ENCODE data around the gene SERF2. TPM values are rescaled to one million over a fixed set of nuclear protein-coding genes. Genes with fewer than 3 reads are reported as not detected.
A peak's percentile ranks its signal among the peaks of the same experiment; 100 is the strongest.
"Not testable (repeated sequence)": the region's sequence is repeated elsewhere in the genome, so short reads cannot be mapped to it uniquely, and the experiment has no call there.

The SERF2 gene
- total RNA-seq = 100 to 1,000 TPM; 695 to 709 TPM

DNA sequence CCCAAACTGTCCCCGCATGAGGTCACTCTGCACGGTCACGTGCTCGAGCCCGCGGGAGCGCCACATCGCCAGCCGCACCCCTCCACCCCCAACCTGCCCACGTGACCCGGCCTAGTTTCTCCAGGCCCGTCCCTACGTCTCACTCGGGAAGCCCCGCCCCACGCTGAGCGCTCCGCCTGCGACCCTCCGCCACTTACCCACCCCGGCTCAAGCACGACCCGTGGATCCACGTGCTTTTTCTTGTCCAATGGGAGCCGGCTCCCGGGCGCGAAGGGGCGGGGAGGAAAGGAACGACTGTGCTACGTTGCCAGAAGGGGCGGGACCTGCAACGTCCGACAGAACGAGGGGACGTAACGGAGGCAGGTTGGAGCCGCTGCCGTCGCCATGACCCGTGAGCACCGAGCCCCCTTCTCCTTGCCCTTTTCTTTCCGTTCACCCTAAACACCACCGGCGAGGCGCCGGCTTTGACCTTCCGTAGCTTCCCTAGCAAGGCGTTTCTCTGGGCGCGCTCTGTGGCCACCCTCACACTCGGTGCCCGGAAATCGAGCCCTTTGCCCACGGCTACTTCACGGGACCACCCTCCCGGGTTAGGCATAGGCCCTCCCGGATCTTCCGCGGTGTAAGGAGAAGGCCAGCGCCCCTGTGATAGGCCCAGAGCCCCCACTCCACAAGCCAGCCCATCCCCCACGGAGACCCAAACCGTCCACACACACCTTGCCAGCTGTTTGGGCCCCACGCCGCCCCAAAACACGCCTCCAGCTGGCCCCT lies at the start of gene SERF2:
TSS of gene SERF2 (plus strand) at position 328 of the 768 bp plus-strand sequence. CDS start at position 385, 57 bp downstream.
- Mint-ChIP-seq H3K4me1 (peaks cover 37% of the 10 kb centered on the region), H3K27me3 (no peaks in the 10 kb centered on the region), H3K9me3 (no peaks in the 10 kb centered on the region)

DNA sequence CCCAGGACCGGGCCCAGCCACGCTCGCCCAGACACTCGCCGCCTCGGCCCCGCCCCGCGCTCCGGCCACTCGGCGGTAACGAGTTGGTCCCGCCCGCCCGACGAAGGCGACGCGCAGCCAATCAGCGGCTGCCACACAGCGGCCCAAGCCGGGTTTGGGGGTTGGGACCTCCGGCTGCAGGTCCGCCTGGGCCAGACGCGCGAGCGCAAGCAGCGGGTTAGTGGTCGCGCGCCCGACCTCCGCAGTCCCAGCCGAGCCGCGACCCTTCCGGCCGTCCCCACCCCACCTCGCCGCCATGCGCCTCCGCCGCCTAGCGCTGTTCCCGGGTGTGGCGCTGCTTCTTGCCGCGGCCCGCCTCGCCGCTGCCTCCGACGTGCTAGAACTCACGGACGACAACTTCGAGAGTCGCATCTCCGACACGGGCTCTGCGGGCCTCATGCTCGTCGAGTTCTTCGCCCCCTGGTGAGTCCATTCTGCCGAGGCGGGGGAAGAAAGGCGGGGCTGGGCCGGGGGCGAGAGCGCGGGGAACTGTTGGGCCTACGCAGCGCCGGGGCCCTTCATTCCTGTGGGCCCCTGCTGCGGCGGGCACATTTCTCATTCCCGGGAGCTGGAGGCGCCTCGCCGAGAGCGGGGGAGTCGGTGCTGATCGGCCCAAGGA lies 45.7 kb upstream of the SERF2 start, which contains the start of gene PDIA3:
TSS of gene PDIA3 (plus strand) at position 194 of the 658 bp plus-strand sequence. CDS start at position 296, 102 bp downstream.
- H3K4me1 Mint-ChIP-seq = peaks cover 30% of the 10 kb centered on the region
- H3K9me3 Mint-ChIP-seq, H3K27me3 Mint-ChIP-seq: not testable (repeated sequence)
- H3K36me3 Mint-ChIP-seq = peaks cover 27% of the 10 kb centered on the region
- H3K4me3 Mint-ChIP-seq = peak within 1 kb of the TSS; percentile 93
- peak within 1 kb of the TSS; percentile 98 for H3K27ac Mint-ChIP-seq
- DNase-seq = peak; percentile 92

More for the DNA sequence above, at the start of gene SERF2:
- Mint-ChIP-seq H3K36me3 (peaks cover 36% of the 10 kb centered on the region), H3K4me3 (peak within 1 kb of the TSS; percentile 97), H3K27ac (peak within 1 kb of the TSS; percentile 99)
- DNase-seq = peak; percentile 99

GRCh38 chr15:43746903-43747309 lies 45.2 kb upstream of the SERF2 start:
- Mint-ChIP-seq H3K4me1 (peaks cover 35% of the 10 kb centered on the region), H3K27ac (peak overlapping the region; percentile 98), H3K36me3 (peaks cover 29% of the 10 kb centered on the region), H3K4me3 (peak overlapping the region; percentile 93)
- DNase-seq = peak; percentile 28
- not testable (repeated sequence) for H3K9me3 Mint-ChIP-seq, H3K27me3 Mint-ChIP-seq

DNA sequence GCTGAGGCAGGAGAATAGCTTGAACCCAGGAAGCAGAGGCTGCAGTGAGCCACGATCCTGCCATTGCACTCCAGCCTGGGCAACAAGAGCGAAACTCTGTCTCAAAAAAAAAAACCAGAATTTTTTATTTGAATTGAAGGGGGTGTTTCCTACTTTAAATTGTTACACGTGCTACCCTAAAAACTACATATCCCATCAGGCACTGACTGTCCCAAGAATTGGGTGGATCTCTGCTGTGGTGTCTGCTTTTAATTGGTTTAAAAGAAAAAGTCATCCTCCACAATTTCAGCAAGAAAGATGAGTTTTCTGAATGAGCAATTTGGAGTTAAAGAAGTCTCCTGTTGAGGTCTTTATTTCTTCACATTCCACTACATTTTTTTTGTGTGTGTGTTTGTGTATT lies 43.7 kb upstream of the SERF2 start:
- no peaks in the 10 kb centered on the region for H3K9me3 Mint-ChIP-seq
- peaks cover 44% of the 10 kb centered on the region for H3K4me1 Mint-ChIP-seq
- peak overlapping the region; percentile 93 for H3K4me3 Mint-ChIP-seq

DNA sequence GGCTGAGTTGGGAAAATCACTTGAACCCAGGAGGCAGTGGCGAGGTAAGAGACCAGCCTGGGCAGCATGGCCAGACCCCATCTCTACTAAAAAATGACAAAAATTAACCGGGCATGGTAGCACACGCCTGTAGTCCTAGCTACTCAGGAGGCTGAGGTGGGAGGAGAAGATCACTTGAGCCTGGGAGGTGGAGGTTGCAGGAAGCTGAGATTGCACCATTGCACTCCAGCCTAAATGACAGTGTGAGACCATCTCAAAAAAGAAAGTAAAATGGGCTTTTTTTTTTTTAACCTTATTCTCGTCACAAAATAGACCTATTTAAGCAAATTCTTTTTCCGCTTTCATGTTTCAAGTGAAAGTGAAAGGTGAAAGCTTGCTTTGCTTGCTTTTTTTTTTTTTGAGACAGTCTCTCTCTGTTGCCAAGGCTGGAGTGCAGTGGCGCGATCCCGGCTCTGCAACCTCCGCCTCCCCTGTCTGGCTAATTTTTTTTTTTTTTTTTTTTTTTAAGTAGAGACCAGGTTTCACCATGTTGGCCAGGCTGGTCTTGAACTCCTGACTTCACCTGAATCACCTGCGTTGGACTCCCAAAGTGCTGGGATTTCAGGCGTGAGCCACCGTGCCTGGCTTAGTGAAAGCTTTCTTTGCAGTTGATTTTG lies 42.3 kb upstream of the SERF2 start:
- H3K4me1 Mint-ChIP-seq = peaks cover 39% of the 10 kb centered on the region
- H3K4me3 Mint-ChIP-seq = peak overlapping the region; percentile 78
- DNase-seq = peak; percentile 49
- peak overlapping the region; percentile 88 for H3K27ac Mint-ChIP-seq
- no peaks in the 10 kb centered on the region for H3K9me3 Mint-ChIP-seq
- peaks cover 41% of the 10 kb centered on the region for H3K36me3 Mint-ChIP-seq
- H3K27me3 Mint-ChIP-seq = no peaks in the 10 kb centered on the region

More for the DNA sequence above, 43.7 kb upstream of the SERF2 start:
- Mint-ChIP-seq H3K27me3 (no peaks in the 10 kb centered on the region), H3K27ac (peak overlapping the region; percentile 98), H3K36me3 (peaks cover 37% of the 10 kb centered on the region)
- no peak for DNase-seq

DNA sequence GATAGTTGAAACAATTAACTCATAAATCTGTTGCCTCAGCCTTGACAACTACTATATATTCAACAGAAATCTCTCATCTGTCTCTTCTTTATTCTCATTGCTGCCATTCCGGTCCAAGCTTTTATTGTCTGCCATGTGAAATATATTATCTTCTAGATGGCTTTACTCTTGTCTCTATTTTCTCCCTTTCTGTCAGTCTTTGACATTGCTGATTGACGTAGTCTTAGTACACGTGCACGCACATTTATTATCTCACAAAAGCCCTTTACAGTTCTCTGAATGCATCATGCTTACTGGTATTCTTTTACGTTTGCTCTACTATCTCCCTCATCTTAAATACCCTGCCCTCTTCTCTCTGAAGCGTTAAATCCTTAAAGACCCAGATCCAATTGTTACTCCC lies 40.2 kb upstream of the SERF2 start:
- peaks cover 46% of the 10 kb centered on the region for H3K36me3 Mint-ChIP-seq
- no peaks in the 10 kb centered on the region for H3K27me3 Mint-ChIP-seq
- no peak for DNase-seq
- H3K27ac Mint-ChIP-seq = no peak overlapping the region
- H3K4me1 Mint-ChIP-seq = peaks cover 34% of the 10 kb centered on the region
- H3K9me3 Mint-ChIP-seq = no peaks in the 10 kb centered on the region
- peak overlapping the region; percentile 8 for H3K4me3 Mint-ChIP-seq

- H3K27me3 Mint-ChIP-seq = no peaks in the 10 kb centered on the region
- no peak overlapping the region for H3K4me3 Mint-ChIP-seq
- no peaks in the 10 kb centered on the region for H3K4me1 Mint-ChIP-seq
- H3K36me3 Mint-ChIP-seq = peaks cover 27% of the 10 kb centered on the region
- no peak overlapping the region for H3K27ac Mint-ChIP-seq
- H3K9me3 Mint-ChIP-seq = no peaks in the 10 kb centered on the region
- no peak for DNase-seq
These were observed 29.3 kb upstream of the SERF2 start for GRCh38 chr15:43762824-43763223.

GRCh38 chr15:43763819-43764446 lies 28.2 kb upstream of the SERF2 start:
- Mint-ChIP-seq H3K27ac (peak overlapping the region; percentile 39), H3K4me3 (no peak overlapping the region), H3K36me3 (peaks cover 30% of the 10 kb centered on the region), H3K4me1 (no peaks in the 10 kb centered on the region), H3K9me3 (no peaks in the 10 kb centered on the region), H3K27me3 (no peaks in the 10 kb centered on the region)
- DNase-seq = no peak

GRCh38 chr15:43769584-43770228 lies 22.4 kb upstream of the SERF2 start:
- Mint-ChIP-seq H3K9me3 (no peaks in the 10 kb centered on the region), H3K27ac (peak overlapping the region; percentile 29), H3K4me1 (no peaks in the 10 kb centered on the region), H3K4me3 (no peak overlapping the region), H3K36me3 (peaks cover 43% of the 10 kb centered on the region), H3K27me3 (no peaks in the 10 kb centered on the region)
- DNase-seq = peak; percentile 52

DNA sequence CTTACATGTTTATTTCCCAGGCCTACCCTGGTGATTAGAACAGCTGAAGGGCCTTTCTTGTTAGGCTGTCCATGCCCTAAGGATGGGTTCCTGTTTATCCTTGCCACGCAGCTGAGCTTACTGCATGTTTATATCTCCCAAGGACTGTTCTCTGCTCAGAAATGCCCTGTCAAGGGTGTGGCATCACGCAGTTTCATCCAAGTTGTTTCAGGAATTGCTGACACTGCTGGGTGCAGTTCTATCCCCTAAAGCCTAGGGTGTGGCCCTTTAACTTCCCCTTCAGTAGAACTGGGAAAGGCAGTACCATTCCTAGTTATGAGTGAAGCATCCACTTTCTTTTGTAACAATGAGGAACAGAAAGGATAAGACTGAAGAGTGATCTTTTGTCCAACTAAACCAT lies 20.3 kb upstream of the SERF2 start:
- Mint-ChIP-seq H3K27me3 (no peaks in the 10 kb centered on the region), H3K27ac (no peak overlapping the region), H3K9me3 (no peaks in the 10 kb centered on the region), H3K4me3 (no peak overlapping the region), H3K36me3 (peaks cover 31% of the 10 kb centered on the region), H3K4me1 (peaks cover 9% of the 10 kb centered on the region)
- DNase-seq = no peak

- H3K27me3 Mint-ChIP-seq = no peaks in the 10 kb centered on the region
- DNase-seq = no peak
- no peak overlapping the region for H3K4me3 Mint-ChIP-seq
- no peak overlapping the region for H3K27ac Mint-ChIP-seq
- H3K9me3 Mint-ChIP-seq = no peaks in the 10 kb centered on the region
- peaks cover 29% of the 10 kb centered on the region for H3K36me3 Mint-ChIP-seq
- peaks cover 15% of the 10 kb centered on the region for H3K4me1 Mint-ChIP-seq
These were observed 19.5 kb upstream of the SERF2 start for GRCh38 chr15:43772624-43773023.

GRCh38 chr15:43774062-43774461 lies 18.1 kb upstream of the SERF2 start:
- DNase-seq = no peak
- peaks cover 26% of the 10 kb centered on the region for H3K36me3 Mint-ChIP-seq
- no peaks in the 10 kb centered on the region for H3K9me3 Mint-ChIP-seq

GRCh38 chr15:43775411-43775965 lies 16.6 kb upstream of the SERF2 start:
- Mint-ChIP-seq H3K36me3 (peaks cover 16% of the 10 kb centered on the region), H3K4me3 (no peak overlapping the region), H3K4me1 (peaks cover 26% of the 10 kb centered on the region), H3K27me3 (no peaks in the 10 kb centered on the region), H3K9me3 (no peaks in the 10 kb centered on the region), H3K27ac (peak overlapping the region; percentile 96)
- no peak for DNase-seq

More at GRCh38 chr15:43774062-43774461, 18.1 kb upstream of the SERF2 start:
- H3K4me1 Mint-ChIP-seq = peaks cover 23% of the 10 kb centered on the region
- no peaks in the 10 kb centered on the region for H3K27me3 Mint-ChIP-seq
- H3K4me3 Mint-ChIP-seq = no peak overlapping the region
- peak overlapping the region; percentile 7 for H3K27ac Mint-ChIP-seq

- Mint-ChIP-seq H3K4me1 (peaks cover 26% of the 10 kb centered on the region), H3K4me3 (peak overlapping the region; percentile 86), H3K27ac (peak overlapping the region; percentile 96), H3K9me3 (no peaks in the 10 kb centered on the region), H3K27me3 (no peaks in the 10 kb centered on the region), H3K36me3 (peaks cover 9% of the 10 kb centered on the region)
- peak; percentile 46 for DNase-seq
These were observed 15.9 kb upstream of the SERF2 start for GRCh38 chr15:43776101-43776717.

Measured in activated naive CD8-positive, alpha-beta T cell treated with anti-CD3 and anti-CD28 coated beads for 36 hours (primary cell).